ENCODE data around the gene CUTA.
"Not testable (repeated sequence)": the region's sequence is repeated elsewhere in the genome, so short reads cannot be mapped to it uniquely, and the experiment has no call there.

CUTA gene

GRCh38 chr6:33367715-33368025 lies 50.2 kb downstream of the CUTA start:
- DNase-seq (ENCODE audit: low spot score): not testable (repeated sequence)

- DNase-seq (ENCODE audit: low spot score): no peak
Observed at GRCh38 chr6:33367009-33367714, 50.7 kb downstream of the CUTA start.
